Lower leg skin (tissue), 4 donors: Measurements from ENCODE around the gene CEP112. TPM values are rescaled to one million over a fixed set of nuclear protein-coding genes. Genes with fewer than 3 reads are reported as not detected.

ENCODE experiments used
- DNase-seq, 2 donors: peaks; one replicate each; pipeline ENCODE4 v3.0.0-alpha.2; 2019; ENCODE audit warnings: low spot score in 2 of 2
- H3K4me3 ChIP-seq: fragments of 200-600 bp; sonication (generic); 2 replicates; pipeline ENCODE4 v1.5.1; 2017; ENCODE audit warnings: mild to moderate bottlenecking, low read depth; ENCODE audit not compliant: poor library complexity, severe bottlenecking
- CTCF ChIP-seq, 3 donors: fragments of 450-650 bp; IDR thresholded peaks; one replicate each; pipeline ENCODE4 v1.5.1; 2016; ENCODE audit warnings: antibody characterized with exemption in 3 of 3, mild to moderate bottlenecking in 3 of 3, moderate library complexity in 2 of 3
- POLR2A ChIP-seq, 2 donors: fragments of 450-650 bp; IDR thresholded peaks; one replicate each; pipeline ENCODE4 v1.6.1; 2016 to 2017; ENCODE audit warnings: antibody characterized with exemption in 2 of 2, mild to moderate bottlenecking in 1 of 2, moderate library complexity in 1 of 2
- WGBS, 2 donors: methylation state at CpG; one replicate each; pipeline ENCODE4 v1.1.5; 2018; 5-methylcytosine and 5-hydroxymethylcytosine counted together
- intact Hi-C: fragments of 100-400 bp; cut with DNase I; formaldehyde crosslinking; loops from one replicate; pipeline ENCODE4 v1.15.0; 2023; ENCODE audit warnings: low total_unique reads
- total RNA-seq, 4 donors: library from RNA; depleted of rRNA; stranded (reverse); fragments of >200 nt; gene quantifications; one replicate each; pipeline ENCODE4 v1.1.0, GENCODE V29; 2016

CEP112 gene
- total RNA-seq, 4 donors from 2014 or later: 1.6 to 7.6 (median 3.6) TPM

GRCh38 chr17:65901394-65901793 is 290.5 kb downstream of the CEP112 start:
- H3K4me3 ChIP-seq: no peak overlapping the region
- intact Hi-C loops: no loop called here
- no peak for TF ChIP-seq POLR2A (IDR thresholded peaks at IDR 0.05)
- TF ChIP-seq CTCF (IDR thresholded peaks at IDR 0.05): no peak
- no peak for DNase-seq

- no peak for TF ChIP-seq CTCF (IDR thresholded peaks at IDR 0.05)
- no peak for TF ChIP-seq POLR2A (IDR thresholded peaks at IDR 0.05)
Observed at GRCh38 chr17:65900216-65900615, 291.7 kb downstream of the CEP112 start.

GRCh38 chr17:65898651-65899050 is 293.3 kb downstream of the CEP112 start:
- intact Hi-C loops: no loop called here
- 92 to 96% methylated on average over 3 of the region's 3 CpGs for WGBS, 2 donors
- no peak for DNase-seq
- no peak overlapping the region for H3K4me3 ChIP-seq
- TF ChIP-seq POLR2A (IDR thresholded peaks at IDR 0.05) (no peak), CTCF (IDR thresholded peaks at IDR 0.05) (no peak)

More at GRCh38 chr17:65900216-65900615, 291.7 kb downstream of the CEP112 start:
- intact Hi-C loops: no loop called here
- WGBS, 2 donors: 90 to 93% methylated on average over 6 of the region's 6 CpGs
- H3K4me3 ChIP-seq: no peak overlapping the region
- no peak for DNase-seq

- no peak for DNase-seq
- no peak for TF ChIP-seq CTCF (IDR thresholded peaks at IDR 0.05)
- no peak for TF ChIP-seq POLR2A (IDR thresholded peaks at IDR 0.05)
- intact Hi-C loops: no loop called here
- no peak overlapping the region for H3K4me3 ChIP-seq
Observed at GRCh38 chr17:65896889-65897288, 295.0 kb downstream of the CEP112 start.

- no peak for DNase-seq
- TF ChIP-seq CTCF (IDR thresholded peaks at IDR 0.05) (no peak), POLR2A (IDR thresholded peaks at IDR 0.05) (no peak)
- intact Hi-C loops: no loop called here
Observed at GRCh38 chr17:65895969-65896368, 296.0 kb downstream of the CEP112 start.

GRCh38 chr17:65893692-65894279 is 298.1 kb downstream of the CEP112 start:
- no peak for TF ChIP-seq POLR2A (IDR thresholded peaks at IDR 0.05)
- H3K4me3 ChIP-seq: no peak overlapping the region
- no peak for DNase-seq
- WGBS, 2 donors: 79 to 85% methylated on average over 3 of the region's 3 CpGs
- intact Hi-C loops: no loop called here

More at GRCh38 chr17:65895969-65896368, 296.0 kb downstream of the CEP112 start:
- no peak overlapping the region for H3K4me3 ChIP-seq
